ENCODE data around the gene RAMP1.
A peak's percentile ranks its signal among the peaks of the same experiment; 100 is the strongest.

Gene RAMP1

DNA sequence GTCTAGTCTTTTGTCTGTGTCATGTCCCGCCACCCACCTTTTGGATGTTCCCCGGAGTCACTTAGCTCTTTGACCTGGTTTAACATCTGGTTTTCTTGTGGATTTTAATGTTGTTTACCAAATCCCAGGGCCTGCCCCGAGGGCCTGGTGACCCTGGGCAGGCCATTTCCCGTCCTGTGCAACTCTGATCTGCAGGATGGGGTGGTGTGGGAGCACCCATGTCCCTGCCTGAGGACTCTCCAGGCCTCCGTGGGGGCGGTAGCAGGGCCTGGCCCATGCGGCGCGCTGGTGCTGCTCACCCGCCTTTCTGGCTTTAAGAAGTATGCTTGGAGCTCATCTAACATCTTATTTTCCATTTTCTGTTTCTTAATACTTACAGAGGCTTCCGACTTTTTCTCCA, 10.7 kb downstream of the RAMP1 start:
- Histone ChIP-seq H3K4me3 (ENCODE audit: low read depth, low read length) (no peak overlapping the region), H3K27ac (ENCODE audit: low read depth, low read length) (no peak overlapping the region), H3K4me1 (ENCODE audit: control insufficient read depth, insufficient read depth, low read length, unreplicated experiment) (peaks cover 29% of the 10 kb centered on the region), H3K36me3 (ENCODE audit: insufficient read depth, low read length) (no peaks in the 10 kb centered on the region), H2AFZ (ENCODE audit: low read length, unreplicated experiment) (no peak overlapping the region), H3K79me2 (ENCODE audit: control insufficient read depth, insufficient read depth, low read length, unreplicated experiment) (no peaks in the 10 kb centered on the region), H3K27me3 (ENCODE audit: insufficient read depth, low read length) (no peaks in the 10 kb centered on the region)

DNA sequence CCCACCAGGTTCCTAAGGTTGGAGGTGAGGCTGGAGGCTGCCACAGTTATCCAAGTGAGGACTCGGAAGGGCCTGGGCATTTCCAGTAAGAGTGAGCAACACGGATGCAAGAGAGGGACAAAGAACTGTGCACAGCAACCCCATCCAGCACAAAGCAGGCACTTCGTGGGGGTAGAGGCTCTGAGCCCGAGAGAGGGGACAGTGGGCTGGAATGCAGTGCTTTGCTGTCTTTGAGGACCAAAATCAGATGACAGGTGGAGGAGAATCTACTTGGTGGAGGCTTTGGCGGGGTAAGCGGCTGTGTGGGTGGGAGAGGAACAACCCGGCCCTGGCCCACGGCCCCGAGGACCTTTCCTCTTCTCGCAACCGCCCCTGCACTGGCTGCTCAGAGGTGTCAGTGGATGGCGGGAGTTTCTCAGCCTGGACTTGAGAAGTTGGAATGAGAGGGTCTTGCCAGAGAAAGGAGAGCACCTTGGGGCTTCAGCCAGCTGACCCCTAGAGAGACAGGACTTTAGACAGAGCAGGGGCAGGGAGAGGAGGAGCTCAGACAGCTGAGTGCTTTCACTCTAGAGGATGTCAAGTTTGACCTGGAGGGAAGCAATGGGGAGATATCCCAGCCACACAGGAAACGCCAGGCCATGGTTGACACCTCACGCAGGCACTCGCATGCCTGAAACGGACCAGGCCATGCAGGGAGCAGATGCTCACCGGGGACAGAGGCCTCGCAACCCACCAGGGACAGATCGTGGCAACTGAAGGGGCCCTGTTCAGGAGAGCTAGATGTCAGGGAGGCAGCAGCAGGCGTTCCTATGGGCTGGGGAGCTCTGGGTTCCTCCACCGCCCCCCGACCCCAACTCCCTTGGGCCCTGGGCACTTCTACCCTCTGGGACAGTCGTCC, 11.6 kb downstream of the RAMP1 start:
- Histone ChIP-seq H3K4me1 (ENCODE audit: control insufficient read depth, insufficient read depth, low read length, unreplicated experiment) (peaks cover 22% of the 10 kb centered on the region), H3K79me2 (ENCODE audit: control insufficient read depth, insufficient read depth, low read length, unreplicated experiment) (no peaks in the 10 kb centered on the region), H3K27me3 (ENCODE audit: insufficient read depth, low read length) (no peaks in the 10 kb centered on the region), H3K27ac (ENCODE audit: low read depth, low read length) (no peak overlapping the region), H2AFZ (ENCODE audit: low read length, unreplicated experiment) (no peak overlapping the region), H3K36me3 (ENCODE audit: insufficient read depth, low read length) (no peaks in the 10 kb centered on the region), H3K4me3 (ENCODE audit: low read depth, low read length) (no peak overlapping the region)

DNA sequence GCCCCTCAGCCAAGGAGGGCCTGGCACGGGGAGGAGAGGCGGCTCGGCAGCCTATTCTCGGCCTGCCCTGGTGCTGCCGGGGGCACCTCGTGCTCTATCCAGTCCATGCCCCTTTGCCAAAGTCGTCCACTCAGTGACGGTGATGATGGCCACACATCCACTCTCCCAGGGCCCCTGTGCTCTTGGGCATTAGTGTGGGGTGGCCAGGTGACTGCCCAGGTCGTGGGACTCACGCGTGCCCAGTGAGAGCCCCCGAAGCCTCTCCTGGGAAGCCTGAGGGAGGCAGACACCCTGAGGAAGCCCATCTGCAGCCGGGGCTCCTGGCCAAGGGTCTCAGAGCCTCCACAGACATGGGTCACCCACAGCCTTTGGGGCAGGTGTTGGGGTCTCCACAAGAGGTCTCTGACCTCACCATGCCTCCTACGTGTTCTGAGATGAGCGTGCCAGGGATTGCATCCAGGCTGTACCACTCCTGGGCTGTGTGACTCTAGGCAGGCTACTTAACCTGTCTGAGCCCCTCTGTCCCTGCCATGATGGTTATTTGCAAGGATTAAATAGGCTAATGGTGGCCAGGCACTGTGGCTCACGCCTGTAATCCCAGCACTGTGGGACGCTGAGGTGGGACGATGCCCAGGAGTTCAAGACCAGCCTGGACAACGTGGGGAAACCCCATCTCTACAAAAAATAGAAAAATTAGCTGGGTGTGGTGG, 12.9 kb downstream of the RAMP1 start:
- H3K4me1 ChIP-seq (ENCODE audit: control insufficient read depth, insufficient read depth, low read length, unreplicated experiment): peaks cover 17% of the 10 kb centered on the region
- no peaks in the 10 kb centered on the region for H3K27me3 ChIP-seq (ENCODE audit: insufficient read depth, low read length)
- no peak overlapping the region for H2AFZ ChIP-seq (ENCODE audit: low read length, unreplicated experiment)

DNA sequence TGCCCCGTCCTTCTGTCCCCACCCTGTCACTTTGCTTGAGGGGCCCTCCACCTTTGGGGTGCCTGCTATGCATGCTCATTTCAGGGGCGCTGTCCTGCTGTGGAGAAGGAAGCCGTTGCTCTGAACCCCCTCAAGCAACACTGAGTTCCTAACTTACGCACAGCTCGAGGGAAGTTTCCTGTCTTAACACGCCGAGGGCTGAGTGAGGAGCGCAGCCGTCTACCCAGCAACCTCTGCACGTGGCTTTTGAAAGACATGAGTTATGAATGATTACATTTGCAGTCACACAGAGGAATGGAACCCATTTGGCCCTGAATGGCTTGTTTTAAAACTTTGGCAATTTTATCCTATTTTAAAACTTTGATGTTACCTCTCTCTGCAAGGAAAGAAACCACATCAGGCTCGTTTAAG, 14.0 kb downstream of the RAMP1 start:
- Histone ChIP-seq H3K27me3 (ENCODE audit: insufficient read depth, low read length) (no peaks in the 10 kb centered on the region), H3K27ac (ENCODE audit: low read depth, low read length) (no peak overlapping the region), H3K79me2 (ENCODE audit: control insufficient read depth, insufficient read depth, low read length, unreplicated experiment) (no peaks in the 10 kb centered on the region), H2AFZ (ENCODE audit: low read length, unreplicated experiment) (no peak overlapping the region), H3K4me1 (ENCODE audit: control insufficient read depth, insufficient read depth, low read length, unreplicated experiment) (peaks cover 18% of the 10 kb centered on the region), H3K4me3 (ENCODE audit: low read depth, low read length) (no peak overlapping the region), H3K36me3 (ENCODE audit: insufficient read depth, low read length) (no peaks in the 10 kb centered on the region)

More for the DNA sequence above, 12.9 kb downstream of the RAMP1 start:
- Histone ChIP-seq H3K27ac (ENCODE audit: low read depth, low read length) (no peak overlapping the region), H3K4me3 (ENCODE audit: low read depth, low read length) (no peak overlapping the region), H3K79me2 (ENCODE audit: control insufficient read depth, insufficient read depth, low read length, unreplicated experiment) (no peaks in the 10 kb centered on the region), H3K36me3 (ENCODE audit: insufficient read depth, low read length) (no peaks in the 10 kb centered on the region)

DNA sequence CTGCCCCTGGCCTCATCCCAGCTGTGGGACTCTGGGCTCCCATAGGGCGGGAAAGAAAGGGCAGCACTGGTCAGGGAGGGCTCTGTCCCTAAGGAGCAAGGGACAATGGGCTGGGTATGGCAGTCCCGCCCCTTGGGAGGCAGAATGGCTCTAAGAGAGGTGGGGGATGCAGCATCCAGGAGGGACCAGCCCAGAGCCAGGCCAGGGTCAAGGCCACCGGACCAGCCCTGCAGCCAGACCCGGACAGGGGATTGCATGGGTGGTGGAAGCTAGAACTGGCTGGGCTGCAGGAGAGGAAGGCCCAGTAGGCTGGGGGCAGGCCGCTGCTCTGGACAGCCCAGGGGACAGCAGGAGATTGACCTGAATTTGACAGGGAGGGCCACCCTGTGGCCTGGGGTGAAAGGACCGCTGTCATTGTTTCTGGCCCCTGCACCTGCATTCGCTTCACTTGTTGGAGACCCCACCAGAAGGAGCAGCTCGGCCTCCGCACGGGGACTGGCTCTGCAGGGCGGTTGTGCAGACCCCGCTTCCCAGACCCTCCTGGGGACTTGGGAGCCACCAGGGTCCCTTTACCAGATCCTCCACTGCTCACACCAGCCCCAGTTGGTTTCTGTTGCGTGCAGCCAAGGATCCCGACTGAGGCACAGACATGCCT, 14.6 kb downstream of the RAMP1 start:
- Histone ChIP-seq H3K79me2 (ENCODE audit: control insufficient read depth, insufficient read depth, low read length, unreplicated experiment) (no peaks in the 10 kb centered on the region), H3K36me3 (ENCODE audit: insufficient read depth, low read length) (no peaks in the 10 kb centered on the region), H3K4me3 (ENCODE audit: low read depth, low read length) (no peak overlapping the region), H3K4me1 (ENCODE audit: control insufficient read depth, insufficient read depth, low read length, unreplicated experiment) (peaks cover 24% of the 10 kb centered on the region), H3K27ac (ENCODE audit: low read depth, low read length) (no peak overlapping the region), H2AFZ (ENCODE audit: low read length, unreplicated experiment) (no peak overlapping the region), H3K27me3 (ENCODE audit: insufficient read depth, low read length) (no peaks in the 10 kb centered on the region)

DNA sequence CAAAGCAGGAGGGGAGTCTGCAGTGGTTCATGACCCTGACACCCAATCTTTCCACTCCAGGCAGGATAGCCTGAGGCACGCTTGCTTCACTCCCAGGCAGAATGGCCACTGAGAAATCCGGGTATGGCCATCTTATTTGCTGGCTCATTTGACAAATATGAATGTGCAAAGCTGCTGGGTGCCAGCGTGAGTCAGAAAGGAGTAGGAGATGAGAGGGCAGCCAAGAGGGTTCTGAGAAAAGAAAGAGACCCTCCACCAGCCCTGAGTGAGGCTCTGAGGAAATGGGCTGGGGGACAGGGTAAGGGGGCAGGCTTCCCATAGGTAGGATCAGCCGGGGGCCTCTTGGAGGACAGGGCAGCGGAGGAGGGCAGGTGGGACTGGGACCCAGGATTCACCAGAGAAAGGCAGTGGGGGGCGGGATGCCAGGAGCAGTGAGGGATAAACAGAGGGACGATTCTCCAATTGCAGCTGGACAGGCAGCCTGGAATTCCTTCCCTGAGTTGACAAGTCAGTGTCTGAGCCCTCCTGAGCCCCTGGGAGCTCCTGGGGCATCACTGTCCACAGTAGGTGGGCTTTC, 15.2 kb downstream of the RAMP1 start:
- peaks cover 27% of the 10 kb centered on the region for H3K4me1 ChIP-seq (ENCODE audit: control insufficient read depth, insufficient read depth, low read length, unreplicated experiment)
- no peaks in the 10 kb centered on the region for H3K27me3 ChIP-seq (ENCODE audit: insufficient read depth, low read length)
- no peaks in the 10 kb centered on the region for H3K79me2 ChIP-seq (ENCODE audit: control insufficient read depth, insufficient read depth, low read length, unreplicated experiment)
- H3K36me3 ChIP-seq (ENCODE audit: insufficient read depth, low read length): no peaks in the 10 kb centered on the region
- H2AFZ ChIP-seq (ENCODE audit: low read length, unreplicated experiment): no peak overlapping the region
- H3K27ac ChIP-seq (ENCODE audit: low read depth, low read length): peak overlapping the region; percentile 42
- H3K4me3 ChIP-seq (ENCODE audit: low read depth, low read length): no peak overlapping the region

DNA sequence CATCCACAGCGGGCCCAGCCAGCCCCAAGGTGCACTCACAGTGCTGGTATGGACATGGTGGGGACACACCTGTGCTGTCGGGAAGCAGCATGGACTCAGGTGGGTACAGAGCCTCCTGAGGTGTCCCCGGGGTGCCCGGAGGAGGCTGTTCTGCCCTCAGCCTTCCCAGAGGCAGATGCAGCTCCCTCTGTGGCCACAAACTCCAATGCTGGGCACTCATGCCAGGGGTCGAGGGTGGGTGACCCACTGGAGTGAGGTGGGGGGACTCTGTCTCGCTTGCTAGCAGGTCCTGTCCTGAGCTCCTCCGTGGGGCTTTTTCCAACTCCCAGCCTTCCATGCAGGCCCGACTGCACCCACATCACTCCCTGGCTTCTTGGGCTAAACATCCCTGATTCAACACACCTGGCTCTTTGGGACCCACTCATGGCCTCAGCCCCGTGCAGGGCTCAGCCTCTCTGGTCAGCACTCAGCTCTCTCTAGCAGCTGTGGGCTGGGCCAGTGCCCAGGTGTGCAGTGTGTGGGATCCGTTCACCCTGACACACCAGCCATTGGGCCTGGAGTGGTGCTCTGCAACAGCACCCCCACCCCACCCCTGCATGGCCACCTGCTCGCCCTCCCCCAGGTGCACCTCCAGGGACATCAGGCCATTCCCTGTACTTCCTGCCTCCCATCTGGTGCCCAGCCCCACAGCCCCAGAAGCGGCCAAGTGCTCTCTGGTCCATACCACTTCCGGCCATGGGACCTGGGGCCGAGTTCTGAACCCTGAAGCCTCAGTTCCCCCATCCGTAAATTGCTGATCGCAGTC, 16.0 kb downstream of the RAMP1 start:
- no peaks in the 10 kb centered on the region for H3K27me3 ChIP-seq (ENCODE audit: insufficient read depth, low read length)
- H3K79me2 ChIP-seq (ENCODE audit: control insufficient read depth, insufficient read depth, low read length, unreplicated experiment): no peaks in the 10 kb centered on the region

DNA sequence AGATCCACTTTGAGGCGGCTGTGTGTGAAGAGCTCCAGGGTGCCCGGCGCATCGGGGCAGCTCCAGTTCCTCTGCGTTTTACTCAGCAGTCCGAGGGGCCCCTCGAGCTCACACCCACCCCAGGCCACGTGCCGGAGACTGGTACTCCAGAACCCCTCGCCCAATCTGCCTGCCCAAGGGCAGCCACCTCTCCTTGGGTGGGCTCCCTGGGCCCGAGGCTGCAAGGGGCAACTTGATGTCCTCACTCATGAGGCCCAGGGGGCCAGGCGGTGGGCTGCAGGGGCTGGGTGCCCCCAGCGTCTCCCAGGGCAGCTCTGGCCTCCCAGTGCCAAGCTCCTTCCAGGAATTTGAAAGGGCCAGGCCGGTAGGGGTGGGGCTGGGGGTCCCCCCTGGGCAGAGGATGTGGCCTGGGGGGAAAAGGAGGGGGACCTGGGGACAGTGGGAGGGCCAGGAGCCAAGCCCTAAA, 16.7 kb downstream of the RAMP1 start:
- H3K27me3 ChIP-seq (ENCODE audit: insufficient read depth, low read length): no peaks in the 10 kb centered on the region
- peaks cover 27% of the 10 kb centered on the region for H3K4me1 ChIP-seq (ENCODE audit: control insufficient read depth, insufficient read depth, low read length, unreplicated experiment)
- no peak overlapping the region for H2AFZ ChIP-seq (ENCODE audit: low read length, unreplicated experiment)
- no peak overlapping the region for H3K27ac ChIP-seq (ENCODE audit: low read depth, low read length)
- H3K36me3 ChIP-seq (ENCODE audit: insufficient read depth, low read length): no peaks in the 10 kb centered on the region
- no peak overlapping the region for H3K4me3 ChIP-seq (ENCODE audit: low read depth, low read length)
- H3K79me2 ChIP-seq (ENCODE audit: control insufficient read depth, insufficient read depth, low read length, unreplicated experiment): no peaks in the 10 kb centered on the region

More for the DNA sequence above, 16.0 kb downstream of the RAMP1 start:
- Histone ChIP-seq H3K36me3 (ENCODE audit: insufficient read depth, low read length) (no peaks in the 10 kb centered on the region), H3K4me1 (ENCODE audit: control insufficient read depth, insufficient read depth, low read length, unreplicated experiment) (peaks cover 27% of the 10 kb centered on the region), H2AFZ (ENCODE audit: low read length, unreplicated experiment) (no peak overlapping the region), H3K4me3 (ENCODE audit: low read depth, low read length) (no peak overlapping the region), H3K27ac (ENCODE audit: low read depth, low read length) (peak overlapping the region; percentile 42; the same call in 1 of the 2 replicates)

DNA sequence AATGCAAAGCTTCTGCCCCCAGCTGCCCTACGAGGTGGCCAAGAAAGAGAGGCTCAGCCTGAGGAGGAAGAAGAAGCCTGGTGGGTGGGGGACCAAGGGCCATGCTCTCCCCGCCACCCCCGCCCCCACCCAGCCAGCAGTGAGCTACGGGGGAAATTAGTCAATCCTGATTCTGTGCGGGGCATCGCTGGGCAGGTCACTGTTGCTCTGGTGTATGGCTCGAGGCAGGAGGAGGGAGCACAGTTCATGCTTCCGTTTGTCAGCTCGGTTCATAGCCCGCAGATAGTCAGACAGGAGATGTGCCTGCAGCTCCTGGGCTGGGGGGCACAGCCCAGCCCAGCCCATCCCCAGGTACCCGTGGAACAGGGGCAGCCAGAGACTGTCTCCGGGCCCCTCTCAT, 17.1 kb downstream of the RAMP1 start:
- H3K4me1 ChIP-seq (ENCODE audit: control insufficient read depth, insufficient read depth, low read length, unreplicated experiment): peaks cover 27% of the 10 kb centered on the region
- H3K27me3 ChIP-seq (ENCODE audit: insufficient read depth, low read length): no peaks in the 10 kb centered on the region
- no peak overlapping the region for H3K27ac ChIP-seq (ENCODE audit: low read depth, low read length)
- no peak overlapping the region for H2AFZ ChIP-seq (ENCODE audit: low read length, unreplicated experiment)
- H3K79me2 ChIP-seq (ENCODE audit: control insufficient read depth, insufficient read depth, low read length, unreplicated experiment): no peaks in the 10 kb centered on the region
- no peaks in the 10 kb centered on the region for H3K36me3 ChIP-seq (ENCODE audit: insufficient read depth, low read length)
- no peak overlapping the region for H3K4me3 ChIP-seq (ENCODE audit: low read depth, low read length)
